Measurements from ENCODE around the gene SERPINA10.
"Not testable (repeated sequence)": the region's sequence is repeated elsewhere in the genome, so short reads cannot be mapped to it uniquely, and the experiment has no call there.

- not testable (repeated sequence) for TF ChIP-seq POLR2A (IDR thresholded peaks at IDR 0.05)
- TF ChIP-seq, protein P1, sequence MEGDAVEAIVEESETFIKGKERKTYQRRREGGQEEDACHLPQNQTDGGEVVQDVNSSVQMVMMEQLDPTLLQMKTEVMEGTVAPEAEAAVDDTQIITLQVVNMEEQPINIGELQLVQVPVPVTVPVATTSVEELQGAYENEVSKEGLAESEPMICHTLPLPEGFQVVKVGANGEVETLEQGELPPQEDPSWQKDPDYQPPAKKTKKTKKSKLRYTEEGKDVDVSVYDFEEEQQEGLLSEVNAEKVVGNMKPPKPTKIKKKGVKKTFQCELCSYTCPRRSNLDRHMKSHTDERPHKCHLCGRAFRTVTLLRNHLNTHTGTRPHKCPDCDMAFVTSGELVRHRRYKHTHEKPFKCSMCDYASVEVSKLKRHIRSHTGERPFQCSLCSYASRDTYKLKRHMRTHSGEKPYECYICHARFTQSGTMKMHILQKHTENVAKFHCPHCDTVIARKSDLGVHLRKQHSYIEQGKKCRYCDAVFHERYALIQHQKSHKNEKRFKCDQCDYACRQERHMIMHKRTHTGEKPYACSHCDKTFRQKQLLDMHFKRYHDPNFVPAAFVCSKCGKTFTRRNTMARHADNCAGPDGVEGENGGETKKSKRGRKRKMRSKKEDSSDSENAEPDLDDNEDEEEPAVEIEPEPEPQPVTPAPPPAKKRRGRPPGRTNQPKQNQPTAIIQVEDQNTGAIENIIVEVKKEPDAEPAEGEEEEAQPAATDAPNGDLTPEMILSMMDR (IDR thresholded peaks at IDR 0.05) = not testable (repeated sequence)
Observed at GRCh38 chr14:94296181-94296545, 3.1 kb upstream of the SERPINA10 start.
